NCI-H1694 treated with DMSO at 0.1 percent for 48 hours (cell line): ENCODE data around the gene EPS8L3.
"Not testable (repeated sequence)": the region's sequence is repeated elsewhere in the genome, so short reads cannot be mapped to it uniquely, and the experiment has no call there.

ENCODE experiments used
- DNase-seq: peaks from one replicate; lab custom pipeline; 2025; lab: John Stamatoyannopoulos, UW

Gene EPS8L3

DNA sequence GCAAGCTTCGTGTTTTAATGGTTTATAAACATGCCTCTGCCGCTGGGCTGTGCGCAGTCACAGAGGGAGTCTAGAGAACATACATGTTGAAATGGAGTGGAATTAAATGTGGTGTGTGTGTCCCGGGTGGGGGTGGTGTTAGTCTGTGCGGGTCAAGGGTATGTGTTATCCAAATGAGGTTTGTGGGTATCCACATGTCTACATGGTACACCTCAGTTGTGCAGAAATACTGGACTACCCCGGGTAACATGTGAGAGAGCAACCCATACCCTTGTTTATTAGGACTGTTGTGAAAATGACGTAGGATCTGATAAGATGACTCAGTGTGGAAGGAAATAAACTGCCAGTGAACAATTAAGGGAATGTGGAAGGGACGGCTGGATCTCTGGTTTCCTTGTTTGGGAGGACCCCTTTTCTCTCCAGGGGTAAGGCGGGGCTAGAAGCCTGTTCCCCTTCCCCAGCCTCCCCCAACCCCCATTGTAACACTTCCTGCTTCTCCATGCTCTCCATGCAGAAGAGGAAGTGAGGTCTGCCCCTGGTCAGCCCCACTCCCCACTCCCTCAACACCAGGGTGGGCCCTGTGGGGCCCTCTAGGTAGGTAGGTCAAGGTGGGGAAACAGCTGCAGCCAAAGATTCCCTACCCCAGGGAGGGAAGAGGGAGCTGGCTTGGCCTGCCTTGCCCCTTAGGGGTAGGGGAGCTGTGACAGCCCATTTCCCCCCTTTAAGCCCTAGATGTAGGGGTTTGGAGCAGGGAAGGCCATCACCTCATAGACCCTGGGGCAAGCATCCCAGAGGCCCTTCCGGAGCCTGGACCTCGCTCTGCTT is 690 bp downstream of the EPS8L3 start:
- DNase-seq, result no peak

DNA sequence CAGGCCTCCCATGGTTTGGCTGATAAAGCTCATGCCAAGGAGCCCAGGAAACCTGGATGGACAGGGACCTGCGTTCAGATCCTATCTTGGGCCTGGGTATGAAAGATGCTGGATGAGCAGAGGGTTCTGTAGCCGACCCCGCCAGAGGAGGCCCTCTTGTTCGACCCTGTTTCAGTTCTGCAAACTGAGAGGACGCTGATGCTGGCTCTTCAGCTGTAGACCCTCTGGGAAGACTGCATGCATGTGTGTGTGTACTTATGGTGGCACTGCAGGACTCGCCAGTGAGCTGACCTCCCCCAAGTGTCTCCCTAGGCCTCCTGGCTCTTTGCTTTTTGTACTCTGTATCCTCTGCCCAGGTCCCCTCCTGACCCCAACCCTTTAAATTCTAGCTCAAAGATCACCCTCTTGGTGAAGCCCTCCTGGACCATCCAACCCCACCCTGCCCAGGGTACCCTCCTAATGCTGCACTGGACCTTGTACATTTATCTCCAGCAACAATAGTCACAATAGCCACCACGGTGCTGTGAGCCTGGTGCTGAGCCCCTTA is 1.6 kb downstream of the EPS8L3 start:
- DNase-seq, result no peak

- DNase-seq, result no peak
These were observed 2.3 kb downstream of the EPS8L3 start for GRCh38 chr1:109761227-109762038.

DNA sequence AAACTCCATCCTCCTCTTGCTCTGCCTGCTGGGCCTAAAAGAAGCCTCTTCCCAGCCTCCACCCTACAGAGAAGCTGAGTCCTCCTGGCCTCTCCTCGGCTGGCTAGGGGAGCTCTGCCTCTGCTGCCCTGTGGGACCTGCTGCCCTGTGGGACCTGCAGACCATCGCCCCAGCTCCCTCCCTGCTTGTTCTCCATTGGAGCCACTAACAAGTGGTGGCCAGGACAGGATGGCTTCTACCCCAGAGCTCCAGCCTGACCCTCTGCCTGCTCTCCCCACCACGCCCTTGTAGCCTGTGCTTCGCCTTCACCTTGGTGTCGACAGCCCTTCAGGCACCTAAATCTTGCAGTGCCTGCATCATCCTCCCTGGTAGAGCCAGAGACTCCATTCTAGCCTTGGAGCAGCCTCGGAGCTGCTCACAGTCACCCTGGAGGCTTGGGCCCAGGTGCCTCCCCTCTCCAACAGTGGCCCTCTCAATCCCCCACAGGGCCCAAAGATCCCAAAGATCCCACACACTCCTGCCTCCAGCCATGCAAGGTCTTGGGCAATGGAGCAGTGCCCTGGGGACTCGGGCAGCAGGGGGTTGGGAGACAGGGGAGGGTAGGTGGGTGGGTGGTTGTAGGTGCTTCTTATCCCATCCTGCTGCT is 3.0 kb downstream of the EPS8L3 start:
- DNase-seq, result no peak

DNA sequence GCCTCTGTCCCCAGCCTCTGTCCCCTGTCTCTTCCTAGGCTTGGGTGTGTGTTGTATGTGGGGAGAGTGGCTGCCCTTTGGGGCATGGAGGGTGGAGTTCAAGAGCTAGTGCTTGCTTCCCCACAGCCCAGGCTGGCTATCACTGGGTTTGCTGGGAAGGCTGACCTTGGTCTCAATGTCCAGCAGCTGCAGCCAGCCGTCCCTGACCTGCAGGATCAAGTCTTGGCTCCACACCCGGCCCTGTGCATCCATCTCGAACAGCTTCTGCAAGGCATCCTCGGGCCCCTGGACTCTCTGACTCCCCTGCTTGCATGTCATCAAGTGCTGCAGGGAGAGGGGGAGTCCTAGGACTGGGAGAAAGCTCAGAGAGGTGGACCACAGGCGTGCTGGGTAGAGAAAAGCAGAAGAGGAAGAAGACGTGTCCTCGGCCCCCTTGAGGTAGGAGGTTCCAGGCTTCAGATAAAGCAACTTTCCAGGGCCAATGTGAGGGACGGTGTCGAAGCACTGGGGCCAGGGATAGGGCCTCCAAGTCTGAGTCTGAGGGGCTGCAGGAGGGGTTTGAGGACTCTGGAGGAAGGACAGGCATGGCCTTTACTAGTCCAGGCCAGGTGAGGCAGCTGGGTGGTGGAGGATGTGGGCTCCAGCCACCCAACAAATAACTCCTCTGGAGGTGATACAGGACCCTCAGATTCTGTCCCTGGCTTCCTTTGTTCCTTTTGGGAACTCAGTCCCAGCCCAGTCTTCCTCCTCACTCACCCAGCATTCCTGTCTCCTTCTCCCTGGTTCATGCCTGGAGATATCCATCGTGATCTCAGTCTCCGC is 4.0 kb downstream of the EPS8L3 start:
- no peak for DNase-seq

- no peak for DNase-seq
These were observed 5.6 kb downstream of the EPS8L3 start for GRCh38 chr1:109757936-109758786.

DNA sequence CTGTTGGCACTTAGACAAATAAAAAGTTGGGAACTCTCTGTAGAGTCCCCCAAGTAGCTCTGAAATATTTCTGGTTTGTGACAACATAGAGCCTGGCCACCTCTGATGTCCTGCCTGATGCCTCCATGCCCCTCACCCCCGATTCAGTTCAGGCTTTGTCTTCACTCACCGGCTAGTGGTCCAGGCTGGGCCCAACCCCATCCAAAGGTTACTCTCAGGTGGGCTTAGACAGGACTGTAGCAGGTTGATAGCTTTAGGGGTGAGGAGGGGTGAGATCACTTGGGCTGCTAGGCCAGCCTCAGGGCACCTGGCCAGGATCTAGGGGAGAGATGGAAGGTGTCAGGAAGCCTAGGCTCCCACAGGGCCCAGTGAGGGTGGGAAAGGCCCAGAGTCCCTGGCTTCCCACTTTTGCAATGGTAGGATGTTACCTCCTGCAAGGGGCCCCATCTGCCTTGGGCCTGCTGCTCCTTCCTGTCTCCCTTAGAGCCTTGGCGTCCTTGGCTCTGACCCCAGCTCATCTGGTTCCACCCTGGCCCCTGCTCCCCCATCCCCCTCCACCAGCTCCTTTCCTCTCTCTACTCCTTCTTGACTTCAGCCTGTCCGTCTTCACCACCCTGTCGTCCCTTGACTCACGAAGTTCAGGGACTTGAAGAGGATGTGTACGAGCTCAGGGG is 6.7 kb downstream of the EPS8L3 start:
- DNase-seq, result no peak

DNA sequence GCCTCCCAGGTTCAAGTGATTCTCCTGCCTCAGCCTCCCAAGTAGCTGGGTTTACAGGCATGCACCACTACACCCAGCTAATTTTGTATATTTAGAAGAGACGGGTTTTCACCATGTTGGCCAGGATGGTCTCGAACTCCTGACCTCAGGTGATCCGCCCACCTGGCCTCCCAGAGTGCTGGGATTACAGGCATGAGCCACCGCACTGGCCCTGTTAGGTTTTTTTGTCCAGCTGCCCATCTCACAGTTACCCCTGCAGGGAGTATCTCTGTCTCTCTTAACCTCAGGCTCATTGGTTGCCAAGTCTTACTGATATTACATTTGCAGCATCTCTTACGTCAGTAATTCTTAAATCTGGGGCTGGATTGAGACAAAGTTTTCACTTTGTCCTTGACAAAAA is 7.4 kb downstream of the EPS8L3 start:
- not testable (repeated sequence) for DNase-seq

- no peak for DNase-seq
These were observed 9.0 kb downstream of the EPS8L3 start for GRCh38 chr1:109754738-109755137.

GRCh38 chr1:109751531-109752260 is 12.0 kb downstream of the EPS8L3 start:
- DNase-seq, result no peak

DNA sequence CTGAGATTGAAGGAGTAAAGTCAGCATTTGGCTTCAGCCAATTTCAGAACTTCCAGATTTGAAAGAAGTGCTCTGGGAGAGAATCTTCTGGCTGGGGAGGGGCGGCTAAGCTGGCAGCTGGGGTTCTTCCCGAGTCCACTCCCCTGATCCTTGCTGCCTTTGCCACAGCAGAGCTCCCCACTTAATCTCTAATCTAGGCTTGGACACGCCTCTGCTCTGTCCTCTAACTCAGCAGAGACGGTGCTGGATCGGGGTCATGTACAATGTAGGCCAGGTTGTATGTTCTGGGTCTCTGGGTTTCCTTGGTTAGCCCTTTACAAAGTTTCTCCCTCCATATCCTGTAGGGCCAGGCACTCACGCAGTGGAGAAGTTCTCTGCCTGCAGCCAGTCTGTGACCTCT is 12.8 kb downstream of the EPS8L3 start:
- no peak for DNase-seq

DNA sequence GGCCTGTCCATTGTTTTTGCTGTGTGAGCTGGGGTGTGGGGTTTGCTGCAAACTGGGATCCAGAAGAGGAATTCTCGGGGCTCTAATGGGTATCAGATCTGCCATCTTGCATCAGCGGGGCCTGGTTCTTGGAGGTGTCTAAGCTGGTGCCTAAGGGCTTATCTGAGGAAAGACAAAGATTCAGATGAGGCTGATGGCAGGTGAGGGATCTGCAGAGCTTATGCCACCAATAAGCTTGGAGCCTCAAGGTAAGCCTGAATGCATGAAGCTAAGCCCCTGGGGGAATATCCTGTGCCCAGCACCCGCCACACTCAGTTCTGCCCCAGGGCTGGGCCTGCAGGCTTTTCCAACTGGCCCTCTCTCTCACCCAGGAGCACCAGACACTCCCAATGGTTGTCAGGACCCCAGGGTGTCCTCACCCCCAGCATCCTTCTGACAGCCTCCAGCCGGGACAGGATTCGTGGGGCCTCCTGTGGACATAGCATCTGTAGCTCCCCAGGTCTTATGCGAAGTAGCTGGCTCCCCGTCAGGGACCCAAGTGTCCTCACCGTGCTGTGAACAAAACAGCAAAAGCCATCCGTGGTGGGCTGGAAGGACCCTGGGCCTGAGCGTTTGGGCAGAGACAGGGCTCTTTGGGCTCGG is 13.4 kb downstream of the EPS8L3 start:
- DNase-seq, result no peak

DNA sequence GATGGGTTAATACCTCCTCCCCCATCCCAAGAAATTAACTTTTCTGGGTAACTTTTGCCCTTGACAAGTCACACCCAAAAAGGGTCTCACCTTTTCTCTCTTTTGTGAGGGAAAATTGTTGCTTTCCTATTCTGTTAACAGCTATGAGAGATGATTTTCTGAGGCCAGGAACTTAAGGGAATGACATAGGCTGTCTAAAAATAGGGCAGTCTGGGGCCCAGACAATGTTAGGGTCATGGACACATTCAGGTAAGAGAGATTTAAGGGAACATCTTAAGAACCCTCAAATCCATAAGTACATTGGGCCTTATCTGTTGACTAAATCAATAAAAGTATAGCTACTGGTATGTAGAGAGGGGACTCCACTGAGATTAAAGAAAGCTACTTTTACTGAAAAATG is 14.5 kb downstream of the EPS8L3 start:
- no peak for DNase-seq

- DNase-seq, result not testable (repeated sequence)
These were observed 15.4 kb downstream of the EPS8L3 start for GRCh38 chr1:109748311-109748710.

DNA sequence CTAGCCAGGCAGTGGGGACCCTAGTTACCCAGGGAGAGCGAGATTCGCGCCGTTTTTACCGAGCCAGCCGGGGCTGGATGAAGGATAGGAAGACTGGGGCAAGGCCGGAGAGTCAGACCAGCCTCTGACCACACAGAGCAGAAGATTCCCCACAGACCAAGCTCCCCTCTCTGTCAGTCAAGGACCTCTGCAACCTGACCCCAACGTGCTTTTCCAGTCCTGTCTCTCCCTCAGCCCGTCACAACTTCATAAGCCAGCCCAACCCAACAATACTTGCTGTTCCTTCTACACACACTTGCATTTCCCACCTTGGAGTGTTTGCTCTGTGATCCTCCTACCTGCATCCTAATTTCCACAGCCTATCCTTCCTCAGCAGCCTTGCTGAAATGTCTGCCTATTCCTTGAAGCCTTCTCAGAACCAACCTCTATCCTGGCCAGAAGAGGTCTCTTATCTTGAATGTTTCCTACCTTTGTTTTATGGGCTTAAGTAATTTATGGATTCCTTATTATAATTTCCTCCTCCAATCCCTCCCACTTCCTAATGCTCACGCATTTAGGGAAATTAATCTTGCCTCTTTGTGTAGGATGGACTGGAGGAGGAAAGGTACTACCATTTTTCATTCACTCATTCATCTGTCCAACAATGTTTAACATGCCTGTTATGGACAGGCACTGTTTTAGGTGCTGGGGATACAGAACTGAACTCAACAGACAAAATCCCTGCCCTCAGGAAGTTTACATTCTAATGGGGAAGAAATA is 22.9 kb downstream of the EPS8L3 start, which contains the start of gene GSTM3:
Gene GSTM3, minus strand, starts transcription at position 424 of the 759 bp plus-strand sequence. CDS start 751 bp downstream, outside the sequence.
- no peak for DNase-seq

- DNase-seq, result peak; percentile 41
These were observed 23.7 kb downstream of the EPS8L3 start for GRCh38 chr1:109739738-109740614.
